ENCODE results near the gene TFCP2L1. TPM values are rescaled to one million over a fixed set of nuclear protein-coding genes. Genes with fewer than 3 reads are reported as not detected.

The TFCP2L1 gene
- total RNA-seq, 4 donors from 2014 or later, result 0.39 to 1.6 (median 0.46) TPM

- DNase-seq (ENCODE audit: extremely low spot score), result no peak
- Histone ChIP-seq H3K4me3 (no peak overlapping the region), H3K4me1 (no peaks in the 10 kb centered on the region), H3K27ac (replicated peaks in 1 of 4) (no peak overlapping the region), H3K9me3 (no peaks in the 10 kb centered on the region), H3K36me3 (no peaks in the 10 kb centered on the region), H3K27me3 (no peaks in the 10 kb centered on the region)
- 93% methylated on average over 9 of the region's 12 CpGs for WGBS
- intact Hi-C loops (cut with DNase I), result no loop called here
- TF ChIP-seq EP300 (IDR thresholded peaks at IDR 0.05), result no peak
- TF ChIP-seq POLR2AphosphoS5 (IDR thresholded peaks at IDR 0.05), result no peak
- TF ChIP-seq CTCF (IDR thresholded peaks at IDR 0.05), result no peak
- TF ChIP-seq POLR2A (IDR thresholded peaks at IDR 0.05; ENCODE audit: low read depth), result no peak
Observed at GRCh38 chr2:121253021-121253673, 31.9 kb downstream of the TFCP2L1 start.

GRCh38 chr2:121251497-121251896, 33.5 kb downstream of the TFCP2L1 start:
- H3K27me3 ChIP-seq, result no peaks in the 10 kb centered on the region
- no peak for DNase-seq (ENCODE audit: extremely low spot score)
- H3K9me3 ChIP-seq, result no peaks in the 10 kb centered on the region
- TF ChIP-seq EP300 (IDR thresholded peaks at IDR 0.05) (no peak), POLR2AphosphoS5 (IDR thresholded peaks at IDR 0.05) (no peak), POLR2A (IDR thresholded peaks at IDR 0.05; ENCODE audit: low read depth) (no peak), CTCF (IDR thresholded peaks at IDR 0.05) (no peak)
- no peak overlapping the region for H3K27ac ChIP-seq (replicated peaks in 1 of 4)
- intact Hi-C loops (cut with DNase I), result no loop called here
- no peak overlapping the region for H3K4me3 ChIP-seq
- WGBS, result 74% methylated on average over 1 of the region's 1 CpG
- H3K36me3 ChIP-seq, result no peaks in the 10 kb centered on the region
- no peaks in the 10 kb centered on the region for H3K4me1 ChIP-seq

GRCh38 chr2:121248766-121249343, 36.1 kb downstream of the TFCP2L1 start:
- Histone ChIP-seq H3K4me1 (no peaks in the 10 kb centered on the region), H3K27me3 (no peaks in the 10 kb centered on the region), H3K36me3 (no peaks in the 10 kb centered on the region), H3K27ac (replicated peaks in 1 of 4) (no peak overlapping the region), H3K9me3 (no peaks in the 10 kb centered on the region), H3K4me3 (no peak overlapping the region)
- WGBS, result 86% methylated on average over 11 of the region's 18 CpGs
- TF ChIP-seq CTCF (IDR thresholded peaks at IDR 0.05) (no peak), POLR2A (IDR thresholded peaks at IDR 0.05; ENCODE audit: low read depth) (no peak), POLR2AphosphoS5 (IDR thresholded peaks at IDR 0.05) (no peak), EP300 (IDR thresholded peaks at IDR 0.05) (no peak)
- no peak for DNase-seq (ENCODE audit: extremely low spot score)
- intact Hi-C loops (cut with DNase I), result no loop called here

- intact Hi-C loops (cut with DNase I), result no loop called here
- H3K27ac ChIP-seq (replicated peaks in 1 of 4), result no peak overlapping the region
- no peaks in the 10 kb centered on the region for H3K9me3 ChIP-seq
- no peaks in the 10 kb centered on the region for H3K27me3 ChIP-seq
- 84% methylated on average over 5 of the region's 5 CpGs for WGBS
- no peak for TF ChIP-seq CTCF (IDR thresholded peaks at IDR 0.05)
- no peak for TF ChIP-seq EP300 (IDR thresholded peaks at IDR 0.05)
- no peak for DNase-seq (ENCODE audit: extremely low spot score)
- no peak overlapping the region for H3K4me3 ChIP-seq
- H3K4me1 ChIP-seq, result no peaks in the 10 kb centered on the region
- no peaks in the 10 kb centered on the region for H3K36me3 ChIP-seq
Observed at GRCh38 chr2:121247971-121248370, 37.0 kb downstream of the TFCP2L1 start.

- WGBS, result 75% methylated on average over 4 of the region's 4 CpGs
- Histone ChIP-seq H3K27me3 (no peaks in the 10 kb centered on the region), H3K4me3 (no peak overlapping the region), H3K9me3 (no peaks in the 10 kb centered on the region), H3K4me1 (no peaks in the 10 kb centered on the region), H3K27ac (replicated peaks in 1 of 4) (no peak overlapping the region), H3K36me3 (no peaks in the 10 kb centered on the region)
- DNase-seq (ENCODE audit: extremely low spot score), result no peak
- TF ChIP-seq EP300 (IDR thresholded peaks at IDR 0.05) (no peak), CTCF (IDR thresholded peaks at IDR 0.05) (no peak), POLR2A (IDR thresholded peaks at IDR 0.05; ENCODE audit: low read depth) (no peak), POLR2AphosphoS5 (IDR thresholded peaks at IDR 0.05) (no peak)
- intact Hi-C loops (cut with DNase I), result no loop called here
Observed at GRCh38 chr2:121247534-121247933, 37.5 kb downstream of the TFCP2L1 start.

All from esophagus muscularis mucosa (tissue), 4 donors.